ENCODE measurements around the gene ZBTB39.

ZBTB39 gene

GRCh38 chr12:56999456-56999855 is 6.9 kb downstream of the ZBTB39 start:
- Histone ChIP-seq H3K9ac (ENCODE audit: low read depth, low read length) (no peak overlapping the region), H3K4me1 (ENCODE audit: insufficient read depth, low read length) (no peaks in the 10 kb centered on the region; the same call in 1 of the 2 replicates), H3K9me3 (ENCODE audit: control insufficient read depth, insufficient read depth, low read length) (no peaks in the 10 kb centered on the region), H3K36me3 (ENCODE audit: insufficient read depth, low read length) (peaks cover 13% of the 10 kb centered on the region)

DNA sequence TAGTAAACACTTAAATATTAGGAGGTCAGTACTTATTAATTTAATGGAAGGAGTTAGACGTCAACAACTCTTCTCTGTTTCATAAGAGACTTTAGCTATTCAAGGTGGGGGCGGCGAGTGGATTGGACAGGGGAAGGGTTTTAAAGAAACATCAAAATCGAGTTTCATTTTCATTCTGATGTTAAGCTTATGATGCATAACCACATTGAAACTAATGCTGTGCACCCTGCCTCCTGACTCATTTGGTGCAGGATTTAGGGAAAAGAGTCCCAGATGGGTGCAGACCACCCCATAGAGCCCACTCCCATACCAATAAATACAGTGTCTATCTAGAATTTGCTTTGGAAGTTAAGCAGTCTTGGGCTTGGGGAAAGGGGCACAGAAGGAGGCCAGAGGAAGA is 7.4 kb downstream of the ZBTB39 start:
- no peaks in the 10 kb centered on the region for H3K9me3 ChIP-seq (ENCODE audit: control insufficient read depth, insufficient read depth, low read length)
- no peaks in the 10 kb centered on the region; the same call in 1 of the 2 replicates for H3K4me1 ChIP-seq (ENCODE audit: insufficient read depth, low read length)
- H3K36me3 ChIP-seq (ENCODE audit: insufficient read depth, low read length) = peaks cover 13% of the 10 kb centered on the region
- H3K9ac ChIP-seq (ENCODE audit: low read depth, low read length) = no peak overlapping the region

DNA sequence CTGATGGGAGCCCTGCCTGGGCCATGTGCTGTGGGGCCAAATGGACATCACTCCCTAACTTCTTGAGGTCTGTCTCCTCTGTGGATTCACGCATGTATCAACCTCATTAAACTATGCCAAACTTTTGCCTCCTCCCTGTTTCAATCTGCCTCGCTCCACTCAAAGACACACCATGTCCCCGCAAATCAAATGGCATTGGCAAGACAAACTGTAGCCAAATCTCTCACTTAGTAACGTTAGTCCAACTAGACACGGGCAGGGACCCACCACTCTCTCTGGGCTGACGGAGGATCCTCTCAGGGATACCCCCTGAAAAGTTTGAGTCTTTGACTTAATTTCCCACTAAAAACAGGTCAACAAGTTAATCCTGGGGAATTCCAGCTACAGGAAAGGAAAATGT is 8.0 kb downstream of the ZBTB39 start:
- Histone ChIP-seq H3K9ac (ENCODE audit: low read depth, low read length) (no peak overlapping the region), H3K9me3 (ENCODE audit: control insufficient read depth, insufficient read depth, low read length) (no peaks in the 10 kb centered on the region), H3K4me1 (ENCODE audit: insufficient read depth, low read length) (no peaks in the 10 kb centered on the region; the same call in 1 of the 2 replicates), H3K36me3 (ENCODE audit: insufficient read depth, low read length) (peaks cover 10% of the 10 kb centered on the region)

DNA sequence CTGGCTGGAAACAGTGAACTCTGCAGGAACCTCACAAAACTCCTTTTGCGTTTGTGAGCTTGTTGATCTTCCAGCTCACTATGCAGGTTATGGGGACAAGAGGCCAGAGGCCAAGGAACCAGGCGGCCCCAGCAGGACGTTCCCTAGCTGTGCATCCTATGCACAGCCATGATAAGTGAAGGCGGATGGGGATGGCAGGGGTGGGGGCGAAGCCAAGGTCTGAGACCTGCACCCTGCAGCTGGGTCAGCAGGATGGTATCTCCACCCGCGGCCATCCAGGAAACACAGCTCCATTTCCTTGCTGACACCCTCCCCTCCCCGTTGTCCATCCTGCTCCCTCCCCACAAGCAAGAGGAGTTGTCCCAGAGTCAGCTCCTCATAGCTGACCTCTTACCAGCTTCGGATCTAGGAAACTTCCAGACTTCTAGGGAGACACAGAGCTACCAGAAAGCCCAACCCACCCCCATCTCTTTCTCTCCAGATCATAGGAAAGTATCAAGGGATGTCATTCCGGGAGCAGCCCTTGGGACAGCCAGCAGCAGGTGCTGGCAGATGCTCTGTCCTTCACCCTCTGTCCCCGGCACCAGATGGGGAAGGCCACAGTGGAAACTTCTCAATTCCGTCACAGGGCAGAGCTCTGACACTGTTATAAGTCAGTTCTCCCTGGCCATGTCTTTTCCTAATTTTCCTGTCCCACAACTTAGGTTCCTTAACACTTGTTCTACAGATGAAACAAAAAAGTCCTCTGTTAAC is 9.4 kb downstream of the ZBTB39 start:
- peaks cover 10% of the 10 kb centered on the region for H3K36me3 ChIP-seq (ENCODE audit: insufficient read depth, low read length)
- H3K4me1 ChIP-seq (ENCODE audit: insufficient read depth, low read length) = no peaks in the 10 kb centered on the region; the same call in 1 of the 2 replicates
- H3K9ac ChIP-seq (ENCODE audit: low read depth, low read length) = no peak overlapping the region
- H3K9me3 ChIP-seq (ENCODE audit: control insufficient read depth, insufficient read depth, low read length) = no peaks in the 10 kb centered on the region

- Histone ChIP-seq H3K36me3 (ENCODE audit: insufficient read depth, low read length) (peaks cover 3% of the 10 kb centered on the region; the same call in 1 of the 2 replicates), H3K4me1 (ENCODE audit: insufficient read depth, low read length) (peaks cover 8% of the 10 kb centered on the region), H3K9ac (ENCODE audit: low read depth, low read length) (no peak overlapping the region), H3K9me3 (ENCODE audit: control insufficient read depth, insufficient read depth, low read length) (no peaks in the 10 kb centered on the region)
Observed at GRCh38 chr12:56995930-56996496, 10.3 kb downstream of the ZBTB39 start.

DNA sequence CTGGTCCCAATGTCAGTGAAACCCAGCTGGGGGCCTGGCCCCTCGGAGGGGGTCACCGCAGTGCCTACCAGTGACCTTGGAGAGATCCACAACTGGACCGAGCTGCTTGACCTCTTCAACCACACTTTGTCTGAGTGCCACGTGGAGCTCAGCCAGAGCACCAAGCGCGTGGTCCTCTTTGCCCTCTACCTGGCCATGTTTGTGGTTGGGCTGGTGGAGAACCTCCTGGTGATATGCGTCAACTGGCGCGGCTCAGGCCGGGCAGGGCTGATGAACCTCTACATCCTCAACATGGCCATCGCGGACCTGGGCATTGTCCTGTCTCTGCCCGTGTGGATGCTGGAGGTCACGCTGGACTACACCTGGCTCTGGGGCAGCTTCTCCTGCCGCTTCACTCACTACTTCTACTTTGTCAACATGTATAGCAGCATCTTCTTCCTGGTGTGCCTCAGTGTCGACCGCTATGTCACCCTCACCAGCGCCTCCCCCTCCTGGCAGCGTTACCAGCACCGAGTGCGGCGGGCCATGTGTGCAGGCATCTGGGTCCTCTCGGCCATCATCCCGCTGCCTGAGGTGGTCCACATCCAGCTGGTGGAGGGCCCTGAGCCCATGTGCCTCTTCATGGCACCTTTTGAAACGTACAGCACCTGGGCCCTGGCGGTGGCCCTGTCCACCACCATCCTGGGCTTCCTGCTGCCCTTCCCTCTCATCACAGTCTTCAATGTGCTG is 11.0 kb downstream of the ZBTB39 start:
- H3K9ac ChIP-seq (ENCODE audit: low read depth, low read length) = no peak overlapping the region
- H3K36me3 ChIP-seq (ENCODE audit: insufficient read depth, low read length) = no peaks in the 10 kb centered on the region
- H3K4me1 ChIP-seq (ENCODE audit: insufficient read depth, low read length) = peaks cover 9% of the 10 kb centered on the region

GRCh38 chr12:56994231-56994746 is 12.1 kb downstream of the ZBTB39 start:
- H3K36me3 ChIP-seq (ENCODE audit: insufficient read depth, low read length) = no peaks in the 10 kb centered on the region
- H3K9me3 ChIP-seq (ENCODE audit: control insufficient read depth, insufficient read depth, low read length) = no peaks in the 10 kb centered on the region
- peaks cover 9% of the 10 kb centered on the region for H3K4me1 ChIP-seq (ENCODE audit: insufficient read depth, low read length)
- no peak overlapping the region for H3K9ac ChIP-seq (ENCODE audit: low read depth, low read length)

More for the DNA sequence above, 11.0 kb downstream of the ZBTB39 start:
- H3K9me3 ChIP-seq (ENCODE audit: control insufficient read depth, insufficient read depth, low read length) = no peaks in the 10 kb centered on the region

- Histone ChIP-seq H3K4me1 (ENCODE audit: insufficient read depth, low read length) (peaks cover 11% of the 10 kb centered on the region), H3K9me3 (ENCODE audit: control insufficient read depth, insufficient read depth, low read length) (no peaks in the 10 kb centered on the region), H3K9ac (ENCODE audit: low read depth, low read length) (no peak overlapping the region), H3K36me3 (ENCODE audit: insufficient read depth, low read length) (no peaks in the 10 kb centered on the region)
Observed at GRCh38 chr12:56993346-56993745, 13.0 kb downstream of the ZBTB39 start.

DNA sequence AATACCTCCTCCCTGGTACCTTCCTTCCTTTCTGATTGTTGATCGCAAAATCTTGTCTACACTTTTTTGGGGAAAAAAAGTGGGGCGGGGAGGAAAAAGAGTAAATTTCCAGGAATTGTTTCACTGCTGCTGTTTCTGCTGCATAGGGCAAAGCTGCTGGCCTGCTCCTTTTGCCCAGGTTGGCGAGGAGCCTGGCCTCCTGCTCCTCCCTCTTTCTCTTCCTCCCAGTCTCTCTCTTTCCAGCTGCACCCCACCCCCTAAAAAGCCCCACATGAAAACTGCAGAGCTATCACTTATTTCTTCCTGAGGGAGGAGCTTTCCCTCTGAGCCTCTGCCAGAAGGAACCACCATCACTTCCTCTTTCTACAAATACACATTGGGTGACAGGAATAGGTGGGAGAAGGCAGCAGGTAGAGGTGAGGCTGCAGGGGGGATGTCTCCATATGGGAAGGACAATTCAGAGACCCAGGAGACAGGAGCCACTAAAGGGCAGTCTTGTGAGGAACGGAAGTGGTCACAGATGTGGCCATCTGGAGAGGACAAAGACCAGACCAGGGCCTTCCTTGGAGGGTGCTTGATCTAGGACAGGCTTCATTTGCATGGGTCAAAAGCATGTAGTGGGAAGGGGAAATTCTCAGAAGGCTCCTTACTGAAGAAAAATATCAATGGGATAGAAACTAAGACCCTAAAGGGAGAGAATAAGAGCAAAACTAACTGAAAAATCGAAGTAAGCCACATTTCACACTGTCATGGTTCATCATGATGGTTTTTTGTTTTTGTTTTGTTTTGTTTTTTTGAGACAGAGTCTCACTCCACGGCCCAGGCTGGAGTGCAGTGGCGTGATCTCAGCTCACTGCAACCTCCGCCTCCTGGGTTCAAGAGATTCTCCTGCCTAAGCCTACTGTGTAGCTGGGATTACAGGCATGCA is 14.8 kb downstream of the ZBTB39 start:
- Histone ChIP-seq H3K36me3 (ENCODE audit: insufficient read depth, low read length) (no peaks in the 10 kb centered on the region), H3K4me1 (ENCODE audit: insufficient read depth, low read length) (peaks cover 19% of the 10 kb centered on the region), H3K9ac (ENCODE audit: low read depth, low read length) (no peak overlapping the region)

GRCh38 chr12:56990648-56991318 is 15.6 kb downstream of the ZBTB39 start:
- Histone ChIP-seq H3K9me3 (ENCODE audit: control insufficient read depth, insufficient read depth, low read length) (no peaks in the 10 kb centered on the region), H3K4me1 (ENCODE audit: insufficient read depth, low read length) (peaks cover 24% of the 10 kb centered on the region), H3K9ac (ENCODE audit: low read depth, low read length) (no peak overlapping the region), H3K36me3 (ENCODE audit: insufficient read depth, low read length) (no peaks in the 10 kb centered on the region)

More for the DNA sequence above, 14.8 kb downstream of the ZBTB39 start:
- H3K9me3 ChIP-seq (ENCODE audit: control insufficient read depth, insufficient read depth, low read length) = no peaks in the 10 kb centered on the region

- Histone ChIP-seq H3K36me3 (ENCODE audit: insufficient read depth, low read length) (no peaks in the 10 kb centered on the region), H3K9ac (ENCODE audit: low read depth, low read length) (no peak overlapping the region), H3K4me1 (ENCODE audit: insufficient read depth, low read length) (peaks cover 24% of the 10 kb centered on the region), H3K9me3 (ENCODE audit: control insufficient read depth, insufficient read depth, low read length) (no peaks in the 10 kb centered on the region)
Observed at GRCh38 chr12:56989861-56990610, 16.3 kb downstream of the ZBTB39 start.

DNA sequence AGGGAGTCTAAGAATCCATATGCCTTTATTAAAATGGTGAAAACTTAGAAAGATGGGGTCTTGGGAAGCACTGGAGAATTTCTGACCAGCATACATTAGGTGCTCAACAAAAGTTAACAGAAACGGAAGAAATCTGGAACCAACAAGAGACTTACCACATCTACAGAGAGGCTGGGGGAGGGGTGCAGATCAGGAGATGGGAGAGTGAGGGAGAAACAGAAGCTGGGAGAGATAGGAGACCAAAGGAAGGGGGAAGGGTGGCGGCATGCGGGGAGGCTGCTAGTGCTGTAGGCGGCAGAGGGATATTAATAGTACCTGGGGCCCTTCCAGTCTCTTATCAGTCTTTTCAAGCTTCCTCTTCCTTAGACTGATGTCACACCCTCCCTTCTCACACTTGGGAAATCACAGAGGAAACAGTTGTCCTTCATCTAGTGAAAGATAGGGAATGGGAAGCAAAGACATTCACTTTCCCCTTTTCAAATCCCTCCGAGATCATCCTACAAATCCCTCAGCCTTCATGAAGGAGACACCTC is 18.1 kb downstream of the ZBTB39 start:
- Histone ChIP-seq H3K9me3 (ENCODE audit: control insufficient read depth, insufficient read depth, low read length) (no peaks in the 10 kb centered on the region), H3K4me1 (ENCODE audit: insufficient read depth, low read length) (peaks cover 24% of the 10 kb centered on the region), H3K9ac (ENCODE audit: low read depth, low read length) (no peak overlapping the region), H3K36me3 (ENCODE audit: insufficient read depth, low read length) (no peaks in the 10 kb centered on the region)

Measured in ES-I3 (cell line).